D341Med (cell line): Measurements from ENCODE around the gene GFOD2.

Experiments used
- DNase-seq: peaks from one replicate; pipeline ENCODE4 v3.0.0; 2012; ENCODE audit warnings: low spot score

GFOD2 gene

DNA sequence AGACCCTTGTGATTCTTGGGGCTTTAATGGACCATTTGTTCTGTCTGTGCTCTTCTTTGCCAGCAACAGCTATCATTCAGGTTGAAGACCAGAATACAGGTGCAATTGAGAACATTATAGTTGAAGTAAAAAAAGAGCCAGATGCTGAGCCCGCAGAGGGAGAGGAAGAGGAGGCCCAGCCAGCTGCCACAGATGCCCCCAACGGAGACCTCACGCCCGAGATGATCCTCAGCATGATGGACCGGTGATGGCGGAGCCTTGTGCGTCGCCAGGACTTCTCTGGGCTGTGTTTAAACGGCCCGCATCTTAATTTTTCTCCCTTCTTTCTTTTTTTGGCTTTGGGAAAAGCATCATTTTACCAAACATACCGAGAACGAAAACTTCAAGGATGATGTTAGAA lies 81.5 kb downstream of the GFOD2 start:
- no peak for DNase-seq

DNA sequence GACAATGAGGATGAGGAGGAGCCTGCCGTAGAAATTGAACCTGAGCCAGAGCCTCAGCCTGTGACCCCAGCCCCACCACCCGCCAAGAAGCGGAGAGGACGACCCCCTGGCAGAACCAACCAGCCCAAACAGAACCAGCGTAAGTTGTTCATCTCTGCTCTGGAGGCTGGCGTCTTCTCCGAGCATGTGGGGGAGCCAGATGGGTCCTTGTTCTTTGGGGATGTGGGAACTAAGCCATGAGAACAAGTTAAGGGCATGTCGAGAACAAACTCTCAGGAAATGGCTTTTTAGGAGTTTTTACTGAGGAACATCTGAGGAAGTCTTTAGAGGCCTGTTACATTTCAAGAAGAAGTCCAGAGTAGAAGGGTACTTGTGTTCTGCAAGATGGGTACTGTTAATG lies 82.4 kb downstream of the GFOD2 start:
- DNase-seq = no peak

DNA sequence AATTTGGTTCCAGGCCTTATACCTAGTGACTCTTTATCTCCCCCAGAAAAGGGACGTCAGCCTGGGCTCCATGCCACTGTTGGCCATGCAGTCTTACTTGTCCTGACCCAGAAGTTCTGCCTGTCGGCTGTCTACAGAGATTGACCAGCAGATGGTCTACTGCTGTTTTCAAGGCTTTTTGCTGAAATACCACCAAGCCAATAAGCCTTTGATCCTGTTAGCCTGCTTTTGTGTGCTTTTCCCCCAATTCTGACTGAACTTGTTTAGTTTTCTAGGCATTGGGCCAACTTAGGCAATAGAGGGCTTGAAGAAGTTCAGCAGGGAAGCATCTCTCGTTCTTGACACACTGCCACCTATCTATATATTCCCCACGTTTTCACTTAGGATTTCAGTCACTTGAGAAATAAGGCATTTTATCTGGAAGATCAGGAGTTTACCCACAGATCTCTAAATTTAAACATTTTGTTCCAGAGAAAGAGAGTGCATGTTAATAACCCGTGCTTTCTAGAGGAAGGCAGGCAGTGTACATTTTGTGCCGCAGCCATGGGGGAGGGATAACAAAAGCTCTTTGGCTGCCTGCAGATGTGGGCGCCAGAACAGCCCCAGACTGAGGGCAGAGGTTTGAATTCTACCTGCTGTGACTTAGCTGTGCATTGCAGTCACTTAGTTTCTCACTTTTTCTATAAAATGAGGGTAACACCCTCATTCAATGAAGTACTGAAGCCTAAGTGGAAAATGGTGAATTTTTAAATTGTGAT lies 86.5 kb downstream of the GFOD2 start:
- no peak for DNase-seq

DNA sequence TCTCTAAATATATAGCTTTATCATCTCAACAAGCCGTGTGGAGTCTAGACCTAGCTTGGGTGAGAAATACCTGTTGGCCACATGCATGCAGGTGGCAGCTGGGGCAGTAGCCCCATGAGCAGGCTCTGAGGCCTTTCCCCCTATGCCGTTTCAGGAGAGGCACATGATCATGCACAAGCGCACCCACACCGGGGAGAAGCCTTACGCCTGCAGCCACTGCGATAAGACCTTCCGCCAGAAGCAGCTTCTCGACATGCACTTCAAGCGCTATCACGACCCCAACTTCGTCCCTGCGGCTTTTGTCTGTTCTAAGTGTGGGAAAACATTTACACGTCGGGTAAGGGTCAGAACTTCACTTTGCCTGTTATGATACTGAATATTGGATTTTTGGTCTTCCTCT lies 90.9 kb downstream of the GFOD2 start:
- DNase-seq = no peak
